Breast epithelium (tissue), 4 donors: Measurements from ENCODE around the gene ADIRF. TPM values are rescaled to one million over a fixed set of nuclear protein-coding genes. Genes with fewer than 3 reads are reported as not detected.
"Not testable (repeated sequence)": the region's sequence is repeated elsewhere in the genome, so short reads cannot be mapped to it uniquely, and the experiment has no call there.

ENCODE experiments used
- DNase-seq, 2 donors: peaks; one replicate each; pipeline ENCODE4 v3.0.0-alpha.2; 2019; ENCODE audit warnings: low spot score in 2 of 2
- H3K27ac ChIP-seq, 2 donors: fragments of 200-600 bp; sonication (generic) in 1 of 2; one replicate each; pipeline ENCODE4 v1.5.1; 2016 to 2019; ENCODE audit warnings: mild to moderate bottlenecking in 1 of 2
- H3K27me3 ChIP-seq, 2 donors: fragments of 200-600 bp; sonication (generic) in 1 of 2; one replicate each; pipeline versions ENCODE4 v1.5.1 to v1.6.0; 2017 to 2019; ENCODE audit warnings: control low read depth in 1 of 2, mild to moderate bottlenecking in 1 of 2
- H3K36me3 ChIP-seq: fragments of 200-600 bp; one replicate; pipeline ENCODE4 v1.5.1; 2019
- H3K4me1 ChIP-seq, 2 donors: fragments of 200-600 bp; sonication (generic); one replicate each; pipeline ENCODE4 v1.5.1; 2016 to 2019; ENCODE audit warnings: control low read depth in 1 of 2
- H3K4me3 ChIP-seq, 3 donors: fragments of 200-600 bp; sonication (generic); 1 replicate in 2 of 3; 2 replicates in 1 of 3; pipeline ENCODE4 v1.5.1; 2016 to 2019; ENCODE audit warnings: mild to moderate bottlenecking in 3 of 3, moderate library complexity in 2 of 3
- H3K9me3 ChIP-seq, 2 donors: fragments of 200-600 bp; sonication (generic) in 1 of 2; one replicate each; pipeline ENCODE4 v1.5.1; 2016 to 2019; ENCODE audit warnings: control low read depth in 1 of 2
- POLR2A ChIP-seq: fragments of 450-650 bp; IDR thresholded peaks from one replicate; pipeline ENCODE4 v1.6.1; 2016; ENCODE audit warnings: antibody characterized with exemption, mild to moderate bottlenecking, moderate library complexity
- POLR2AphosphoS5 ChIP-seq, 3 donors: sonication (generic); formaldehyde crosslinking; IDR thresholded peaks; one replicate each; pipeline ENCODE4 v1.6.1; 2017; ENCODE audit warnings: antibody characterized with exemption in 3 of 3
- intact Hi-C: fragments of 100-400 bp; cut with DNase I; formaldehyde crosslinking; loops from one replicate; pipeline ENCODE4 v1.15.1; 2023; ENCODE audit warnings: low total_unique reads
- total RNA-seq, 3 donors: library from RNA; depleted of rRNA; stranded (reverse); fragments of >200 nt; gene quantifications; one replicate each; pipeline ENCODE4 v1.1.0, GENCODE V29; 2016
- TF ChIP-seq, protein P1 (sequence below), 3 donors: fragments of 450-650 bp; IDR thresholded peaks; one replicate each; pipeline ENCODE4 v1.5.1; 2016 to 2017; ENCODE audit warnings: antibody characterized with exemption in 3 of 3, mild to moderate bottlenecking in 3 of 3, moderate library complexity in 3 of 3

Gene ADIRF
- total RNA-seq, 3 donors from 2014 or later, result 204 to 1,074 (median 288) TPM

DNA sequence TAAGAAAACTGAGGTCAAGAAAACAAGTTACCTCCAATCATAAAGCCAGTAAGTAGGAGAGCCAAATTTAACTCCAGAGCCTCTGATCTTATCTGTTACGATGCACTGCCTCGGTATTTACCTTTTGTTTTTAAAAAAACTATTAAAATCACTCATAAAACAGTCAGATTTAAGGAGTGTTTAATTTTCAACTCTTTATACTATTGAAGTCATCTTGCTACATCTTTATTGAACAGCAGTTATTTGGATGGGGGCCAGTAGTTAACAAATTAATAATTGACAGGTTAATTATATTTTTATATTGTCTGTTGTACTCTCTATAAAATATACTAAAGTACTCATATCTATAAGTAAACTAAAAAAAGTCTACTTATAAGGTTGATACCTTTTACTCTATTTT is 24.6 kb downstream of the ADIRF start:
- DNase-seq, result no peak
- no peaks in the 10 kb centered on the region for H3K36me3 ChIP-seq
- no peaks in the 10 kb centered on the region for H3K9me3 ChIP-seq
- no peak overlapping the region for H3K4me3 ChIP-seq
- H3K27ac ChIP-seq, result no peak overlapping the region
- no peak for TF ChIP-seq POLR2AphosphoS5 (IDR thresholded peaks at IDR 0.05)
- no peak for TF ChIP-seq POLR2A
- TF ChIP-seq, protein P1, sequence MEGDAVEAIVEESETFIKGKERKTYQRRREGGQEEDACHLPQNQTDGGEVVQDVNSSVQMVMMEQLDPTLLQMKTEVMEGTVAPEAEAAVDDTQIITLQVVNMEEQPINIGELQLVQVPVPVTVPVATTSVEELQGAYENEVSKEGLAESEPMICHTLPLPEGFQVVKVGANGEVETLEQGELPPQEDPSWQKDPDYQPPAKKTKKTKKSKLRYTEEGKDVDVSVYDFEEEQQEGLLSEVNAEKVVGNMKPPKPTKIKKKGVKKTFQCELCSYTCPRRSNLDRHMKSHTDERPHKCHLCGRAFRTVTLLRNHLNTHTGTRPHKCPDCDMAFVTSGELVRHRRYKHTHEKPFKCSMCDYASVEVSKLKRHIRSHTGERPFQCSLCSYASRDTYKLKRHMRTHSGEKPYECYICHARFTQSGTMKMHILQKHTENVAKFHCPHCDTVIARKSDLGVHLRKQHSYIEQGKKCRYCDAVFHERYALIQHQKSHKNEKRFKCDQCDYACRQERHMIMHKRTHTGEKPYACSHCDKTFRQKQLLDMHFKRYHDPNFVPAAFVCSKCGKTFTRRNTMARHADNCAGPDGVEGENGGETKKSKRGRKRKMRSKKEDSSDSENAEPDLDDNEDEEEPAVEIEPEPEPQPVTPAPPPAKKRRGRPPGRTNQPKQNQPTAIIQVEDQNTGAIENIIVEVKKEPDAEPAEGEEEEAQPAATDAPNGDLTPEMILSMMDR (IDR thresholded peaks at IDR 0.05), result no peak
- no peaks in the 10 kb centered on the region for H3K27me3 ChIP-seq
- intact Hi-C loops, result no loop called here
- no peaks in the 10 kb centered on the region for H3K4me1 ChIP-seq

DNA sequence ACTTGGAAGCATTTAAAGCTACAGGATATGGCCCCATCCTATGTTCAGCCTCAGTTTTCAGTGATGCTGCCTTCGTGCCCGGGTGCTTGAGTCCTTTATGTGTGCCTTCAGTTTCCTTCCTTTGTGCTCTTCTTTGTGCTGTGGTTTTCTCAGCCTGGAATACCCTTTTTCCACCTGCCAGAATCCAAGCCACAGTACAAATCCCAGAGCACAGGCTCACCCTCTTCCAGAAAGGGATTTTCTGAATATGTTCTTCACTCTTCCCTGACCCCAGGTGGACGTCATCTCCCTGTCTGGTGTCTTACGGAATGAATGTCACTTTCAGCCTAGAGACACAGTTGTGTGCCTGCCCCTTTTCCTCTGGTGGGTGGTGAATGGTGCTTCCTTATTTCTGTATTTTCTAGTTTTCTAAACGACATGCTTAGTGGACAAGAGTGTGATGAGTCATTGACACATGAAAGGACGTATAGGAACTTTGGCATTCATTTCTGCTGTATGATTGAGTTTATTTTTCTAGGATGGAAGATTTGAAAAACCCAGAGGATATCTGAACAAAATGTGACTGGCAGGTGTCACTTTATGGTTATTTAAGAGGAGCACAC is 31.6 kb downstream of the ADIRF start:
- intact Hi-C loops, H3K27ac ChIP-seq: not testable (repeated sequence)

DNA sequence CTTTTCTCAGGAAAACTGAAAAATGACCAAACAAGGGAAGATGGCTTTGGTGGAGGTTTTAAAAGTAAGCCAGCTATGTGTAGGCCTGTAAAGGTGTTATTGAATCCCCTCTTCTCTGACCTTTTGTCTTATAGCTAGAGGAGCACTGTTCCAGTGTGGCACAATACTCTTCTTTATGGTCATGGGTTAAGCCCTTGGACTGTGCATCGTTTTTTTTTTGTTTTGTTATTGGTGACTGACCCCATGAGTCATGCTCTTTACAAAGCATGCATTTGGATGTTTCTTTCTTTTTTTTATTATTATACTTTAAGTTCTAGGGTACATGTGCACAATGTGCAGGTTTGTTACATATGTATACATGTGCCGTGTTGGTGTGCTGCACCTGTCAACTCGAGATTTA is 32.2 kb downstream of the ADIRF start:
- H3K4me3 ChIP-seq, result no peak overlapping the region
- H3K9me3 ChIP-seq, result no peaks in the 10 kb centered on the region
- H3K4me1 ChIP-seq, result no peaks in the 10 kb centered on the region
- no peak for DNase-seq
- H3K27ac ChIP-seq, result no peak overlapping the region
- H3K36me3 ChIP-seq, result no peaks in the 10 kb centered on the region
- TF ChIP-seq, protein P1 (IDR thresholded peaks at IDR 0.05), result no peak
- no peaks in the 10 kb centered on the region for H3K27me3 ChIP-seq
- intact Hi-C loops, result no loop called here

More for the DNA sequence above, 31.6 kb downstream of the ADIRF start:
- DNase-seq, H3K4me3 ChIP-seq, H3K4me1 ChIP-seq, H3K27me3 ChIP-seq, H3K9me3 ChIP-seq, H3K36me3 ChIP-seq: not testable (repeated sequence)

DNA sequence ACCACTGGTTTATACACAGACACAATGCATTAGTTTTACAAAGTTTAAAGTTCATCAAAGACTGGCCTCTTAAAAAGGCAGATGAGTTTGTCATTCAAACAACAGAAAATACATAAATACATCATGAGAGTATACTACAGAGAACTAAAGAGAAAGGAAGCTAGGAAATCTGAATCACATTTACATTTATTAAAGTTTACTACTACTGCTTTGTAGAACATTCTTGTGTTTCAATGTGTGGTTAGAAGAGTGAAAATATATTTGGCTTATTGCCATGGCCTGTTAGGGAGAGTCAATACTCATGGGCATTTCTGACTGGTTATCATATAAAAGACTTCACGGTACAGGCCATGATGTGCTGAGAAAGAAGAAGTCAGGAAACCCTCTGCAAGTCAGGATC is 38.8 kb downstream of the ADIRF start:
- H3K4me1 ChIP-seq, H3K36me3 ChIP-seq, DNase-seq, intact Hi-C loops, H3K9me3 ChIP-seq, H3K4me3 ChIP-seq, H3K27ac ChIP-seq, H3K27me3 ChIP-seq: not testable (repeated sequence)

DNA sequence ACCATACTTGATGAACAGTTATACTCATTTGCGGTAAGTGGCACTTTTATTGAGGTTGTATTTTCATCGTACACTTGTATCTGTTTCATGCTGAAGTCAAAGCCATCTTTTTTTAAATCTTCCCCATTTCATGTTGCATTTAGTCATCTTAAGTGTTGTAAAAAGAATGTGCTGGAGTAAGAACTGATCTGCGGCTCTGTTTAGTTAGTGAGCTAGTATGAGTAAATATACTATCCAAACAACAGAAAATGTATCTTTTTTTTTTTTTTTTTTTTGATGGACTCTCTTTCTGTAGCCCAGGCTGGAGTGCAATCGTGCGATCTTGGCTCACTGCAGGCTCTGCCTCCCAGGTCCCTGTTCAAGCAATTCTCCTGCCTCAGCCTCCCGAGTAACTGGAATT is 39.4 kb downstream of the ADIRF start:
- intact Hi-C loops, H3K4me1 ChIP-seq, DNase-seq, H3K27ac ChIP-seq, H3K36me3 ChIP-seq, H3K4me3 ChIP-seq, H3K9me3 ChIP-seq, H3K27me3 ChIP-seq: not testable (repeated sequence)

DNA sequence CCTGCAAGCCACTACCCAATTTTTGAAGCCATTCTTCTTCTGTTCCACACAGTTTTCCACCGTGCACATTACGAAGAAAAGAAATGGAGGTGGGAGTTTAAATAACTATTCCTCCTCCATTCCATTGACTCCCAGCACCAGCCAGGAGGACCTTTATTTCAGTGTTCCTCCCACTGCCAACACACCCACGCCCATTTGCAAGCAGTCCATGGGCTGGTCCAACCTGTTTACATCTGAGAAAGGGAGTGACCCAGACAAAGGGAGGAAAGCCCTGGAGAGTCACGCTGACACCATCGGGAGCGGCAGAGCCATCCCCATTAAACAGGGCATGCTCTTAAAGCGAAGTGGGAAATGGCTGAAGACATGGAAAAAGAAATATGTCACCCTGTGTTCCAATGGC is 40.0 kb downstream of the ADIRF start:
- H3K4me1 ChIP-seq, H3K9me3 ChIP-seq, DNase-seq, H3K27ac ChIP-seq, H3K27me3 ChIP-seq, H3K36me3 ChIP-seq, H3K4me3 ChIP-seq, intact Hi-C loops: not testable (repeated sequence)

DNA sequence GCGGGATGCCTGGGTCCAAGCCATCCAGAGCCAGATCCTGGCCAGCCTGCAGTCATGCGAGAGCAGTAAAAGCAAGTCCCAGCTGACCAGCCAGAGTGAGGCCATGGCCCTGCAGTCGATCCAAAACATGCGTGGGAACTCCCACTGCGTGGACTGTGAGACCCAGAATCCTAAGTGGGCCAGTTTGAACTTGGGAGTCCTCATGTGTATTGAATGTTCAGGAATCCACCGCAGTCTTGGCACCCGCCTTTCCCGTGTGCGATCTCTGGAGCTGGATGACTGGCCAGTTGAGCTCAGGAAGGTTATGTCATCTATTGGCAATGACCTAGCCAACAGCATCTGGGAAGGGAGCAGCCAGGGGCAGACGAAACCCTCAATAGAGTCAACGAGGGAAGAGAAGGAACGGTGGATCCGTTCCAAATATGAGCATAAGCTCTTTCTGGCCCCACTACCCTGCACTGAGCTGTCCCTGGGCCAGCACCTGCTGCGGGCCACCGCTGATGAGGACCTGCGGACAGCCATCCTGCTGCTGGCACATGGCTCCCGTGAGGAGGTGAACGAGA is 40.9 kb downstream of the ADIRF start:
- H3K36me3 ChIP-seq, intact Hi-C loops, H3K4me1 ChIP-seq: not testable (repeated sequence)

DNA sequence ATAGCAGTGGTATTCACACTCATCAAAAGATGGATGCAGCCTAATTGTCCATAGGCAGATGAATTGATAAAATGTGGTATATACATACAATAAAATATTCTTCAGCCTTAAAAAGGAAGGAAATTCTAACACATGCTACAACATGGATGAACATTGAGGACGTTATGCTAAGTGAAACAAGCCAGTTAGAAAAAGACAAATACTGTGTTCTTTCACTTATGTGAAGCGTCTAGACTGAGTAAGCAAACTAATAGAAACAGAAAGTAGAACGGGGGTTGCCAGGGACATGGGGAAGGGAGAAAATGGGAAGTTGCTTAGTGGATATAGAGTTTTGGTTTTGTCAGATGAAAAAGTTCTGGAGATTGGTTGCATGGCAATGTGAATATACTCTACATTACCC is 45.2 kb downstream of the ADIRF start:
- H3K27me3 ChIP-seq, H3K36me3 ChIP-seq, H3K4me1 ChIP-seq, H3K27ac ChIP-seq, H3K4me3 ChIP-seq, intact Hi-C loops, H3K9me3 ChIP-seq, DNase-seq: not testable (repeated sequence)

More for the DNA sequence above, 40.9 kb downstream of the ADIRF start:
- not testable (repeated sequence) for H3K27ac ChIP-seq, DNase-seq, H3K27me3 ChIP-seq, H3K9me3 ChIP-seq, H3K4me3 ChIP-seq

DNA sequence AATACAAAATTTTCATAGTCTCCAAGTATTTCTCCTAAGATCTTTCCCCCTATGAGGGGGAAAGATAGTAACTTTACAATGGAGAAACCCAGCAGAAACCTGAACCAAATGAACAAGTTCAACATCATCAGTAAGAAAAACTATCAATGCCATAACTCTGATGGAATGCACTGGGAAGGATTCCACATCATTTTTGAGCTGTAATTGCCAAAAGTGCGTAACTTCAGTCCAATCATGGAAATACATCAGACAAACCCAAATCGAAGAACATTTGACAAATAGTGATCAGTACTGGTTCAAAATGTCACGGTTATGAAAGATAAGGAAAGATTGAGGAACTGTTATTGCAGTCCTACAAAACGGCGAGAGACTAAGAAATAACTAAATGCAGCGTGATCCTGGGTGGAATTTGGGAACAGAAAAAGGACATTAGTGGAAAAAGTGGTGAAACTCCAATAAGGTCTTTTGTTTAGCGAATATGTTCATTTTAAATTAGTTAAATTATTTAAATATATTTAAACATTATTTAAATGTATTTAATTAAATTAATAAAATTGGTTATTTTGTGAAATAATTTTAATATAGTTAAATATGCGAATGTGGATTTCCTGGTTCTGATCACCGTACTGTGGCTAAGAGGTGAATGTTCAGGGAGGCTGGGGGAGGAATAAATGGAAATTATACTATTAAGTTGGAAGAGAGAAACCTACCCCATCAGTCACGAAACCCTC is 46.9 kb downstream of the ADIRF start:
- H3K4me1 ChIP-seq, H3K9me3 ChIP-seq, H3K4me3 ChIP-seq, H3K27me3 ChIP-seq, H3K27ac ChIP-seq, intact Hi-C loops, H3K36me3 ChIP-seq, DNase-seq: not testable (repeated sequence)

DNA sequence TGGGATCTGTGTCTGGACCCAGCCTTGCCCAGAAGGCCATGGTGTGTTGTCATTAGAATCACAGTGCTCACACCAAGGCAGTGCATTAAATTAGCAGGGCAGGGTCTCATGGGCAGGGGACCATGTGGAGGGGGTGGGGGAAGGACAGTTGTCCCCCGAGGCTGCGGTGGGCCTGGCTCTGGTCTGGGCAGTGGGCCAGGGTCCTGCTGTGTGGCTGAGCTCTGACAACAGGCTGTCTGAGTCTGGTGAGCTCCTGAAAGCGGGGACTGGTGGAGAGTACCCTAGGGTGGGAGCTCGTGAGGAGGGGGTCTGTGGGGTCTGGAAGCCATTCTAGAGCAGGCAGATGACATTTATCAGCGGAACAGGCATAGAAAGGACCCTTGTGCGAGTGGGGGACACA is 49.8 kb downstream of the ADIRF start:
- H3K4me1 ChIP-seq, intact Hi-C loops, DNase-seq, H3K4me3 ChIP-seq, H3K9me3 ChIP-seq, H3K36me3 ChIP-seq, H3K27me3 ChIP-seq: not testable (repeated sequence)
- peak overlapping the region; percentile 60 to 81 for H3K27ac ChIP-seq

DNA sequence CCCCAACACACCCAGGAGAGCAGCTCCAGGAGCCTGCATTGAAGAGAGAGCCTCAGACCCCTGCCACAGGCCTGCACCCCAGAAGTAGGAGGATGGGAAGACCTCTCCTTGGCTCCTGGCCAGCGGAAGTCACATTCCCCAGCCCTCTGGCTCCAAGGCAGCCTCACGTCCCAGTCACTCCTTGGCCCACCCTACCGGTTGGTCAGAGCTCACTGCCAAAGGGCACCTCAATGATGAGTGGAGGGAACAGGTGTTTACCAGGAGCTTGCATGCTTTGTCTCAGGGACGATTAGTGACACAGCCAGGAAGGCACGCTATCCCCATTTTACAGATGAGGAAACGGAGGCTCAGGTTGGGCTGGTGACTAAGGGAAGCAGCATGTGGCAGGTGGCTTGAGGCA is 50.8 kb downstream of the ADIRF start:
- H3K4me1 ChIP-seq, H3K9me3 ChIP-seq, H3K4me3 ChIP-seq, H3K36me3 ChIP-seq, intact Hi-C loops, H3K27ac ChIP-seq, H3K27me3 ChIP-seq, DNase-seq: not testable (repeated sequence)
